DOHH2 (cell line): ENCODE data around the gene CSF1.

Experiments
- EZH2phosphoT487 ChIP-seq: fragments of 200-600 bp; sonication (generic); IDR thresholded peaks from 2 replicates; pipeline ENCODE4 v1.6.1; 2017; ENCODE audit warnings: borderline replicate concordance, mild to moderate bottlenecking, antibody characterized with exemption, low read length, moderate library complexity, mixed read lengths
- TF ChIP-seq, protein P1 (sequence below): fragments of 200-600 bp; sonication (generic); IDR thresholded peaks from one replicate; pipeline ENCODE4 v1.5.1; 2014; ENCODE audit warnings: antibody characterized with exemption, mild to moderate bottlenecking, low read depth, low read length; ENCODE audit not compliant: poor library complexity, severe bottlenecking

DNA sequence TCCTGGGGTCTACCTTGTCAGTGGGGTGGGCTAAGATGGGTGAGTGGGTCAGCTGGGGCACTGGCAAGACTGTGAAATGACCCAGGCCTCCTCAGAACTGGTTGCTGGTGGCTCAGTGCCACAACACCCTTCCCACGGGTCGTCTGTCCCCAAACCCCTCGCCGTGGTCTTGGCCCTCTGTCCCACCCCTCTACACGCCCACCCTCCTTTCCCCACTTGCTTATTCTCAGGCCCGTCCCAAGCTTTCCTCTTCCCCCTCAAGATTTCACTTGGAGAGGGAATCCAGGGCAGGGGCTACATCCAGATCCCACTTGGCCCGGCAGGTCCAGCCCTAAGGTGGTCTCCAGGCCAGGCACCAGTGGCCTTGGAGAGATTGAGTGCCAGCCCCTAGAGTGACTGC, 16.7 kb downstream of the CSF1 start:
- TF ChIP-seq, protein P1, sequence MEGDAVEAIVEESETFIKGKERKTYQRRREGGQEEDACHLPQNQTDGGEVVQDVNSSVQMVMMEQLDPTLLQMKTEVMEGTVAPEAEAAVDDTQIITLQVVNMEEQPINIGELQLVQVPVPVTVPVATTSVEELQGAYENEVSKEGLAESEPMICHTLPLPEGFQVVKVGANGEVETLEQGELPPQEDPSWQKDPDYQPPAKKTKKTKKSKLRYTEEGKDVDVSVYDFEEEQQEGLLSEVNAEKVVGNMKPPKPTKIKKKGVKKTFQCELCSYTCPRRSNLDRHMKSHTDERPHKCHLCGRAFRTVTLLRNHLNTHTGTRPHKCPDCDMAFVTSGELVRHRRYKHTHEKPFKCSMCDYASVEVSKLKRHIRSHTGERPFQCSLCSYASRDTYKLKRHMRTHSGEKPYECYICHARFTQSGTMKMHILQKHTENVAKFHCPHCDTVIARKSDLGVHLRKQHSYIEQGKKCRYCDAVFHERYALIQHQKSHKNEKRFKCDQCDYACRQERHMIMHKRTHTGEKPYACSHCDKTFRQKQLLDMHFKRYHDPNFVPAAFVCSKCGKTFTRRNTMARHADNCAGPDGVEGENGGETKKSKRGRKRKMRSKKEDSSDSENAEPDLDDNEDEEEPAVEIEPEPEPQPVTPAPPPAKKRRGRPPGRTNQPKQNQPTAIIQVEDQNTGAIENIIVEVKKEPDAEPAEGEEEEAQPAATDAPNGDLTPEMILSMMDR, result no peak
- no peak for TF ChIP-seq EZH2phosphoT487
